Neural cell (in vitro differentiated cells): ENCODE data around the gene APIP. TPM values are rescaled to one million over a fixed set of nuclear protein-coding genes. Genes with fewer than 3 reads are reported as not detected.

Experiments used
- H2AFZ ChIP-seq: fragments of 200-600, 300-800 bp; sonication (generic), shearing (Covaris generic); 2 replicates; pipeline ENCODE4 v1.6.0; 2014; ENCODE audit warnings: low read depth, mild to moderate bottlenecking, antibody characterized with exemption, low read length, moderate library complexity
- H3F3A ChIP-seq: fragments of 200-600 bp; shearing (Covaris generic); 2 replicates; pipeline ENCODE4 v1.6.1; 2016; ENCODE audit warnings: mild to moderate bottlenecking, moderate library complexity, mixed read lengths, antibody characterized with exemption, low read length; ENCODE audit not compliant: insufficient read depth, poor library complexity, severe bottlenecking
- H3K27ac ChIP-seq: fragments of 200-600, 300-800 bp; sonication (generic), shearing (Covaris generic); 2 replicates; pipeline ENCODE4 v1.5.1; 2014; ENCODE audit warnings: mild to moderate bottlenecking, low read length, moderate library complexity
- H3K27me3 ChIP-seq: fragments of 300-800, 200-600 bp; sonication (generic), shearing (Covaris generic); 2 replicates; pipeline ENCODE4 v1.6.0; 2014; ENCODE audit warnings: mild to moderate bottlenecking, low read depth, low read length, moderate library complexity; ENCODE audit not compliant: insufficient read depth
- H3K36me3 ChIP-seq: fragments of 300-800, 200-600 bp; sonication (generic), shearing (Covaris generic); 2 replicates; pipeline ENCODE4 v1.5.1; 2014; ENCODE audit warnings: mild to moderate bottlenecking, antibody characterized with exemption, low read length, moderate library complexity; ENCODE audit not compliant: insufficient read depth
- H3K4me2 ChIP-seq: fragments of 300-800, 200-600 bp; sonication (generic), shearing (Covaris generic); 2 replicates; pipeline ENCODE4 v1.6.0; 2014; ENCODE audit warnings: mild to moderate bottlenecking, low read length
- H3K4me3 ChIP-seq: fragments of 300-800, 200-600 bp; sonication (generic), shearing (Covaris generic); 2 replicates; pipeline ENCODE4 v1.5.1; 2014; ENCODE audit warnings: mild to moderate bottlenecking, low read length, moderate library complexity
- H3K79me2 ChIP-seq: fragments of 200-600 bp; shearing (Covaris generic); replicated peaks from 2 replicates; pipeline ENCODE4 v1.6.0; 2014; ENCODE audit warnings: mild to moderate bottlenecking, low read length, moderate library complexity; ENCODE audit not compliant: insufficient read depth
- H3K9ac ChIP-seq: fragments of 300-800, 200-600 bp; sonication (generic), shearing (Covaris generic); 2 replicates; pipeline ENCODE4 v1.6.1; 2016; ENCODE audit warnings: mild to moderate bottlenecking, low read length, mixed read lengths
- H3K9me2 ChIP-seq: fragments of 200-600 bp; shearing (Covaris generic); 2 replicates; pipeline ENCODE4 v1.6.1; 2016; ENCODE audit warnings: mild to moderate bottlenecking, low read length, mixed read lengths; ENCODE audit not compliant: insufficient read depth
- H3K9me3 ChIP-seq: fragments of 200-600, 300-800 bp; sonication (generic), shearing (Covaris generic); 2 replicates; pipeline ENCODE4 v1.6.1; 2016; ENCODE audit warnings: mild to moderate bottlenecking, mixed run types, low read length, moderate library complexity, mixed read lengths
- H4K20me1 ChIP-seq: fragments of 200-600 bp; shearing (Covaris generic); 2 replicates; pipeline ENCODE4 v1.6.1; 2016; ENCODE audit warnings: mild to moderate bottlenecking, mixed run types; ENCODE audit not compliant: insufficient read depth
- CTCF ChIP-seq: fragments of 450-650 bp; IDR thresholded peaks from 2 replicates; pipeline ENCODE4 v1.5.1; 2014; ENCODE audit warnings: antibody characterized with exemption, mild to moderate bottlenecking, moderate library complexity; ENCODE audit not compliant: poor library complexity, severe bottlenecking
- EP300 ChIP-seq: fragments of 450-650 bp; conservative IDR thresholded peaks from 2 replicates; pipeline ENCODE4 v1.6.1; 2014; ENCODE audit warnings: antibody characterized with exemption, mild to moderate bottlenecking, moderate library complexity; ENCODE audit not compliant: poor library complexity, severe bottlenecking
- EZH2 ChIP-seq: fragments of 200-600, 300-800 bp; shearing (Covaris generic), sonication (generic); IDR thresholded peaks from 2 replicates; pipeline ENCODE4 v1.6.1; 2014; ENCODE audit warnings: antibody characterized with exemption, low read length, borderline replicate concordance, mild to moderate bottlenecking; ENCODE audit not compliant: insufficient read depth, poor library complexity, severe bottlenecking
- MXI1 ChIP-seq: fragments of 450-650 bp; conservative IDR thresholded peaks from 2 replicates; pipeline ENCODE4 v1.6.1; 2014; ENCODE audit warnings: antibody characterized with exemption, mild to moderate bottlenecking; ENCODE audit not compliant: poor library complexity, severe bottlenecking
- POLR2AphosphoS5 ChIP-seq: IDR thresholded peaks from 2 replicates; pipeline ENCODE4 v1.6.1; 2012
- RAD21 ChIP-seq: fragments of 450-650 bp; conservative IDR thresholded peaks from 2 replicates; pipeline ENCODE4 v1.6.1; 2014; ENCODE audit warnings: antibody characterized with exemption, mild to moderate bottlenecking, moderate library complexity
- REST ChIP-seq: IDR thresholded peaks from 2 replicates; pipeline ENCODE4 v1.6.1; 2012; ENCODE audit warnings: borderline replicate concordance
- SMC3 ChIP-seq: fragments of 450-650 bp; conservative IDR thresholded peaks from 2 replicates; pipeline ENCODE4 v1.6.1; 2014; ENCODE audit warnings: antibody characterized with exemption, mild to moderate bottlenecking, moderate library complexity; ENCODE audit not compliant: poor library complexity
- TAF1 ChIP-seq: IDR thresholded peaks from 2 replicates; pipeline ENCODE4 v1.6.1; 2012; ENCODE audit warnings: low read depth
- polyA plus RNA-seq: library from polyadenylated mRNA; depleted of rRNA; stranded (reverse); fragments of >200 nt; gene quantifications from 2 replicates; pipeline ENCODE4 v1.2.3, GENCODE V29; 2014

Gene APIP
- polyA plus RNA-seq, 1 donor from 2014 or later, result 45.9 TPM

- Histone ChIP-seq H3K4me3 (no peak overlapping the region), H3K36me3 (no peaks in the 10 kb centered on the region), H3K27ac (no peak overlapping the region), H2AFZ (no peak overlapping the region), H3K9me3 (no peaks in the 10 kb centered on the region), H3K4me2 (no peak overlapping the region), H3K9me2 (no peaks in the 10 kb centered on the region), H3F3A (no peaks in the 10 kb centered on the region), H4K20me1 (no peaks in the 10 kb centered on the region), H3K79me2 (no peaks in the 10 kb centered on the region), H3K9ac (no peak overlapping the region), H3K27me3 (no peaks in the 10 kb centered on the region)
- TF ChIP-seq TAF1 (no peak), EZH2 (no peak), CTCF (no peak)
Measured at GRCh38 chr11:34865261-34865660, 50.9 kb downstream of the APIP start.

GRCh38 chr11:34864424-34864823 is 51.8 kb downstream of the APIP start:
- no peaks in the 10 kb centered on the region for H3K27me3 ChIP-seq
- no peaks in the 10 kb centered on the region for H3K79me2 ChIP-seq
- no peak overlapping the region for H3K4me2 ChIP-seq
- H3K9ac ChIP-seq, result no peak overlapping the region
- TF ChIP-seq MXI1 (no peak), CTCF (no peak), POLR2AphosphoS5 (no peak), EP300 (no peak), EZH2 (no peak), RAD21 (no peak), TAF1 (no peak), REST (no peak), SMC3 (no peak)
- no peaks in the 10 kb centered on the region for H3K9me2 ChIP-seq
- H3K36me3 ChIP-seq, result no peaks in the 10 kb centered on the region
- H3K4me3 ChIP-seq, result no peak overlapping the region
- no peaks in the 10 kb centered on the region for H4K20me1 ChIP-seq
- H3K27ac ChIP-seq, result no peak overlapping the region
- no peak overlapping the region for H2AFZ ChIP-seq
- H3K9me3 ChIP-seq, result no peaks in the 10 kb centered on the region
- H3F3A ChIP-seq, result no peaks in the 10 kb centered on the region
